ENCODE measurements around the gene FBXO22.

FBXO22 gene

DNA sequence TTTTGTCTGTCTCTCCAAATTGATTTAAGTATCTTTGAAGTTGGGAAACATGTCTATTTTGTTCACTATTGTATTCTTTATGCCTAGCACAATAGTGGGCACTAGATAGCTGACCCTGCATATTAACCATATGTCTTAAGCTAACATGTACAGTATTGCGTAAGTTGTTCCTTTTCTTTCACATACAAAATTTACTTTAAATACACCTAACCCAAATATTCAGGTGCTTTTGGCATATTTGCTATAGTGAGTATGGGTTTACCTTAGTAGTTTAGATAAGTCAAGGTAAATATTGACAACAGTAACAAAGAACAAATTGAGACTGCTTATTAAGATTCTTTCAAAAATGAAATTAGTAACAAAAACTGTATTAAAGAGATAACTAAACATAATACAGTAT lies 57.7 kb downstream of the FBXO22 start:
- TF ChIP-seq CTCF (IDR thresholded peaks at IDR 0.05): no peak

DNA sequence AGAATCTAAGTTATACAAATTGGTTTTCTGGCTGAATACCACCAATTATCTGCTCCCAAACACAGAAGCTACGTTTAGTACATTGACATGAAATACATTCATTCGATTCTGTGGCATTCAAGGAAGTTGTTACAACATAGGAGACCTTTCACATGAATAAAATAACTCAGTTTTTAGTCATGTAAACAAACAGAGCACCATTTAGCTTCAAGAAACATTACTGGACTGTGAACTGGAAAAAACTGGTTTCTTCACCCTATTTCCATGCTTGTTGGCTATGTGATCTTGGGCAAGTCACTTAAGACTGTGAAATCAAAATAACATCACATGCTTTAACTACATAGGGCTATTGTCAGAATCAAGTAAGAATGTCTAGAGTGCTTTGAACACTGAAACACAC lies 62.4 kb downstream of the FBXO22 start:
- no peak for TF ChIP-seq CTCF (IDR thresholded peaks at IDR 0.05)

DNA sequence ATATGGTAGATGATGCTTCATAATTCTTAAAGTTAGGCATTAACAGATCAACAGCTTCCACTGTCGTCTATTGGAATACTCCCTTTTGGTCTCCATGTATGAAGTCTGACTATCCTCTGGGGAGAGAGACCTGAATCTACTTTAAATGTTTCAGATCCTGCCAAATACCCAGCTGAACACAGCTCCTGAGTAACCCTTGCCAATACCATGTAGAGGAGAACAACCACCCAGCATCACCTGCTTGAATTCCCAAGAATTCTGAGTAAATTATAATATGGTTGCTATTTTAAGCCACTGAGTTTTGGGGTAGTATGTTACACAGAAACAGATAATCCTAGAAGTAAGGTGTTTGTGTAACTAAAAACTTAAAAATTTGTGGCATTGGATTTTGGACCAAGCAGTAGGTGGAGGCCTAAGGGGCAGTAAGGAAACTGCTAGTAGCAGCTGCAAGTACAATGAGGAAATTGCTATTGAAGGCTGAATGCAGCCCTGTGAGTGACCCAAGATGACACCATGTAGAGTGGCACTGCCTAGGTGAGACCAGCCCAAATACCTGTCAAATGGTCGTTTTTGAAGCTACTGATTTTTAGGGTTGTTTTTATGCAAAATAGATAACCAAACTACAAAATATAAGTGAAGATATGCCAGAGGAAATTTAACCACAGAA lies 77.6 kb downstream of the FBXO22 start:
- TF ChIP-seq CTCF (IDR thresholded peaks at IDR 0.05): no peak

- TF ChIP-seq CTCF (IDR thresholded peaks at IDR 0.05): no peak
Observed at GRCh38 chr15:75982468-75982867, 78.8 kb downstream of the FBXO22 start.

GRCh38 chr15:75985971-75986370 lies 82.3 kb downstream of the FBXO22 start:
- TF ChIP-seq CTCF (IDR thresholded peaks at IDR 0.05): no peak

- TF ChIP-seq CTCF (IDR thresholded peaks at IDR 0.05): no peak
Observed at GRCh38 chr15:75989045-75989444, 85.4 kb downstream of the FBXO22 start.

GRCh38 chr15:75989875-75990274 lies 86.2 kb downstream of the FBXO22 start:
- TF ChIP-seq CTCF (IDR thresholded peaks at IDR 0.05): no peak

Measured in LNCAP (cell line).